GM19099 (cell line): ENCODE measurements around the gene PLCXD3.

Source experiments
- POLR2A ChIP-seq: IDR thresholded peaks from 3 replicates; pipeline ENCODE4 v1.6.1; 2011; ENCODE audit warnings: low read depth; ENCODE audit not compliant: insufficient read length; ENCODE audit errors: extremely low read depth

Gene PLCXD3

GRCh38 chr5:41445937-41446563 lies 64.4 kb downstream of the PLCXD3 start:
- TF ChIP-seq POLR2A: no peak

- no peak for TF ChIP-seq POLR2A
Measured at GRCh38 chr5:41435276-41435675, 75.1 kb downstream of the PLCXD3 start.

- no peak for TF ChIP-seq POLR2A
Measured at GRCh38 chr5:41433552-41434181, 76.7 kb downstream of the PLCXD3 start.

DNA sequence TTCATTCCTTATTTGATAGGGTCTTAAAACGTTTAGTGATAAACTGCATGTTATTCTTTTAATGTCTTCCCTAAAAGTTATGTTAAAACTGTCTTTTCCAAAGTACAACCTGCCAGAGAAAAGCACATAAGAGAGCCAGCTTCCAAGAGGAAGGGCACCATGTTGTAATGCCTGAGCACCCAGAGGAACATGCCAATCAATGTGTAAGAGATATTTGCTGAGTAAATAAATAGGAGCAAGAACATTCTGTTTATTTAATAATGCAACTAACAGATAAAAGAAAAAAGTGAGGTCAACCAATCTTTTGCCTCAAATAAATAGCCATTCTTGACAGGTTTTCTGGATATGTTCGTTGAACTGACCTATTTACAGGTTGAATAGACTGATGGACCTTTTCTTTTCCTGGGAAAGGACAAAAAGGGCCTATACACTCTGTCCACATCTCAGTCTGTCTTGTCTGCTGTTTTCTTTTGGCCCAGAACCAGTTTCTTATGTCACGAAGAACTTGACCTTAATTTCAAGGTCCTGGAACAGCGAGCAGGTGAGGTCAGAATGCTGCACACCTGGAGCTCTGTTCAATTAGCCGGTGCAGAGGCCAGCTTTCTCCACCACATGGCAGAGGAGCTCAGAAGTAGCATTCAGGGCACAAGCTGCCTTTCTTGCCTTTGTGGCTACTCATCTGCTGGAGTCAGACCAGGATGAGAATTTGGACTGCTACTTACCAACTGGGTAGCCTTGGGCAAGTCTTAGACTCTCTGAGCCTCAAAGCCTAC lies 77.7 kb downstream of the PLCXD3 start:
- no peak for TF ChIP-seq POLR2A

GRCh38 chr5:41427505-41427904 lies 82.9 kb downstream of the PLCXD3 start:
- TF ChIP-seq POLR2A: no peak

DNA sequence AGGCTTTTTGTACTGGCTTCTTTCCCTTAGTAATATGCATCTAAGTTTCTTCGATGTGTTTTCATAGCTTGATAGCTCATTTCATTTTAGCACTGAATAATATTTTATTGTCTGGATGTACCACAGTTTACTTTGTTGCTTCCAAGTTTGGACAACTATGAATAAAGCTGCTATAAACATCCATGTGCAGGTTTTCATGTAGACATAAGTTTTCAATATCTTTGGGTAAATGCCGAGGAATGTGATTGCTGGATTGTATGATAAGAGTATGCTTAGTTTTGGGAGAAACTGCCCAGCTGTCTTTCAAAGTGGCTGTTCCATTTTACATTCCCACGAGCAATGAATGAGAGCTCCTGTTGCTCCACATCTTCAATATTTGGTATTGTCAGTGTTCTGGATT lies 84.7 kb downstream of the PLCXD3 start:
- no peak for TF ChIP-seq POLR2A

- TF ChIP-seq POLR2A: no peak
Measured at GRCh38 chr5:41420492-41421067, 89.8 kb downstream of the PLCXD3 start.

DNA sequence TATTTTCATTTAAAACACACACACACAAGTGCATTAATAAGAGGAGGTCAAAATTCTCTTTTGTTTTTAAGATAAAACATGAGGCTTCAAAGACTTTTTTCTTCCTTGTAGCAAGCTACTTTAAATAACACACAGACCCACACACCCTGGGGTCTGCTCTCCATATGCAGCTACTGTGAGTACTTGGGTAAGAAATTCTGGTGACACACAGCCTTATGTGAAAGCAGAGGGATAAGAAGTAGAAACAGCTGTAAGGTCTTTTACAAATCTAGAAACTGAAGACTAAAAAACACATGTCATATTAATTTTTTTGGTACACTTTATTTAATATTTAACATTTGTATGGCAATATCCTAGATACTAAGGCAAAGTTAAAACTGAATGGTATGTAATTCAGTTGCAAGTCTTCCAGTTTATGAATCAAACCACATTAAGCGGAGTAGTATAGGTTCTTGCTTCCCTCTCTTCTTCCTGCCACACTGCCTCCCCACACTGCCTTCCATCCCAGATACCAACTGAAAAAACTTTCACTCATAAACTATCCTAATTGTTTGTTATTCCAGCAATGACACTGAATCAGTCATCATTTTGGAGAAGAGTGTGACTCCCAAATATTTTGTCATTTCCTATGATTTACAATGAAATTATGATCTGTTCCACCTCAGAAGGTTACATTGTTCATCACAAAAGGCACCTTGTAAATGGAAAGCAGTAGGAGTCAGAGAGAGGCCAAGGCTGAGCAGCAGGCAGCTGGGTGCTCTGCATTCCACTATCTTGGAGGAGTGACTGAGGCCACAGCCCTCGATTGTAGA lies 92.0 kb downstream of the PLCXD3 start:
- no peak for TF ChIP-seq POLR2A

DNA sequence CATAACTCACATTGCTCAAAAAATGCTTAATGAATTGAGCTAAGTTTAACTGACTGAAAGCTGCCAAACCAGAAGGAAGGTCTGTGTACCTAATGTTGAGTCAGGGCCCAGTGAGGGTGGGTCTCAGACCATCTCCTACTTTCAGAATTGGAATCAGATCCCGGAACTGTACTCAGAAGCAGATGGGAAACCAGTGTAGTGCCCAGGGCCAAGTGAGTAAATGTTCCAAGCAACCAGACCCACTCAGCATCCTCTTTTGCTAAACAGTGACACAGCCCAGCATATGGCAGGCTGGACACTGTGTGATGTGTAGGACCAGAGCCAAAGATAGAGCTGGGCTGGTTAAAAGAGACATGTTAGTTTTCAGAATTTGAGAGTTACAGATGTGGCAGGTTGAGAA lies 94.1 kb downstream of the PLCXD3 start:
- TF ChIP-seq POLR2A: no peak

DNA sequence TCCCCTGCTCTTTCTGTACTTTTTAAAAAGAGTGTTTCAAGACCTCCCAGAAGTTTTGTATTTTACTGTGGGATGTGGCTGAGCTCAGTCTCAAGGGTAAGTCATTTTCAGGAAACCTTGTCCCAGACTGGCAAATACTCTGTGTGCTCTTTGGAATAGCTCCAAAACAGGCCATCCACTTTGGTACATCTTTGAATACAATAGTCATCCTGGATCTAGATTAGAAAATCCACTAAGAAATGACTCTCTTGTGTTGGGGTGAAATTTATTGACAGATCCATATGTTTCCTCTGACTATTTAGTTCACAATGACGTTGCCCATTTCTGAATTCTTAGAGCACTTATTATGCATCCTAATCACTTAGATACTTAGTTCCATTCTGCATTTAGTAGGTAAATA lies 95.2 kb downstream of the PLCXD3 start:
- no peak for TF ChIP-seq POLR2A

GRCh38 chr5:41414598-41414997 lies 95.8 kb downstream of the PLCXD3 start:
- TF ChIP-seq POLR2A: no peak

GRCh38 chr5:41413074-41413473 lies 97.3 kb downstream of the PLCXD3 start:
- no peak for TF ChIP-seq POLR2A

- TF ChIP-seq POLR2A: no peak
Measured at GRCh38 chr5:41412496-41412895, 97.9 kb downstream of the PLCXD3 start.

DNA sequence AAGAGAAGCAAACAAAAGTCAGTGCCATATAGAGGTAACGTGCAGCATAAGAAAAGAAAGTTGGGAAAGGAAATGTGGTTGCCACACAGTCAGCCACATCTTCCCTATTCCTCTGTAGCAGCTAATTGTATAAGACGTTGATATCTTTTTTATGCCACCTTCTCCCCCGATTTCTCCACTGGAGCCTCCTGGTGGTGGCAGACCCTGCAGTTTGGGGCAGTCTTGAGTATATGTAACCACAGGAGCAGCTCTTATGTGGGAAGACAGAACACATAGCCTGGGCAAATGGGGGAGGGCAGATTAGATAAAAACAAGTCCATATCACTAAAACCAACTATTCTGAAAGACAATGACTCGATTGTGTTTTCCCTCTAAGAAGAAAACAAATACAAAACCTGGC lies 99.7 kb downstream of the PLCXD3 start:
- TF ChIP-seq POLR2A: no peak

GRCh38 chr5:41410307-41410706 lies 100.1 kb downstream of the PLCXD3 start:
- TF ChIP-seq POLR2A: no peak
